Choroid plexus epithelial cell (primary cell): ENCODE data around the gene ADGRD1.

ENCODE experiments used
- DNase-seq: peaks from one replicate; pipeline ENCODE4 v3.0.0-alpha.2; 2010; ENCODE audit warnings: low read depth
- H3K4me3 ChIP-seq: 2 replicates; pipeline ENCODE4 v1.5.1; 2011; ENCODE audit warnings: low read depth, mild to moderate bottlenecking, control low read depth, low read length, moderate library complexity
- CTCF ChIP-seq: conservative IDR thresholded peaks from 2 replicates; pipeline ENCODE4 v1.5.1; 2011; ENCODE audit warnings: low read depth, mild to moderate bottlenecking, control low read depth, inconsistent platforms, low read length, moderate library complexity

The ADGRD1 gene

DNA sequence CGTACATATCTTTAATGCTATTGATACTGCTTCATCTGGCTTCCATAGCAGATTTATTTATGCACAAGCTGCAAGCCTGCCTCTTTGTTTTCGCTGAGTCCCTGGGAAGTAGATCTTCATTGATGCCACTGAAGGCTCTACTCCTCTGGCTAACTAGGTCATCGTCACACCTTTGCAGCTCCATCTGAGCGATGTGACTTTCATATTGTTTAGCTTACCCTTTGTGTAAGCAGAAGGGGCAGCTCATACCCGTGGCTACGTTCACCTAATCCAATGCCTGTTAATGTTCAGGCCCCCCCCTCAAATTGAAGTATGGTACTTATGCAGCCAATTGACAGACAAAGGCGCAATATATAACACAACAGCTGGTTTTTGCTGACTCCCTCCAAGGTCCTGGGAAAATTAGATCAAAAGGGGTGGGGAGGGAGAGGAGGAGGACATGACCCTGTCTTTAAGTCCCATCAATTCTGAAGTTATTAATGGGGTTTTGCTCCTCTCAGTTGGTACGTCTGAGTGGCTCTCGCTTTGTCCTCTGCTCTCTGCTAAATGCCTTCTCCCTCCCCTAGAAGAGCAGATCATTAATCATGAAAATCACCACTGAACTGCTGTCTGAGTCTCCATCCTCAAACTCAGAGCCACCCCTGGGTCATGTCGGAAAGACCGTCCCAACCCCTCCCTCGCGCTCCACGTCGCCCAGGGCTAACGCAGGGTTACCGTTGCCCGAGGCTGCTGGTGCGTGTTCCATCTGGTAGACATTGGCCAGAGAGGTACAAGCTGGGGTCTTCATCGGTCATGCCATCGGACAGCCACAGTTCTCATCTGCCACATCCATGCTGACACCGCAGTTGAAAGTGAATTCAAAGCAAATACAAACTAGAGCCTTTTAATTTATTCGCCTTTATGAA lies 128.8 kb downstream of the ADGRD1 start:
- H3K4me3 ChIP-seq, result no peak overlapping the region
- TF ChIP-seq CTCF, result no peak
- no peak for DNase-seq

DNA sequence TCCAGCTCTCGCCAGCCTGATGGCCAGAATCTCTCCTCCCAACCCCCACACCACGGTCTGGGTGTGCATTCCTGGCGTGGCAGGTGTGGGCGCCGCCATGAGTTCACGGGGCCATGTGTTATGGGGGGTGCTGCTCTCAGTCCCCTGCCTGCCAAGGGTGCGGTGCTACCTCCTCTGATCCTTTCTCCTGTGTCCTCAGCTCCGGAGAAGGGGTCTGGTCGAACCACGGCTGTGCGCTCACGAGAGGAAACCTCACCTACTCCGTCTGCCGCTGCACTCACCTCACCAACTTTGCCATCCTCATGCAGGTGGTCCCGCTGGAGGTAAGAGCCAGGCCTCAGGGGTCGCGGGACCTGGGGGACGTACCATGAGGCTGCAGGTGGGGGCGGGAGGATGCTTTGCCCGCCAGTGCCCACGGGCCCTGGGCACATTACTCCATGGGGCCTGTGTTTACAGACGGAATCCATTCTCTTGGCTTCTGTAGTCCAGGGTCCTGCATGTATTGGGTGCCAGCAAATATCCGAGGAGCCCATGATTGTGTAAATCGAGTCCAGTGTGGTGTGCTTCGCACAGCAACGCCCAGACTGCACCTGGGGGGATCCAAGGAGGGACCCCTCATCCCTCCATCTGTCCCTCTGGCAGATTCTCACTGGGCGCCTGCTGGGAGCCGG lies 130.8 kb downstream of the ADGRD1 start:
- TF ChIP-seq CTCF, result no peak
- H3K4me3 ChIP-seq, result no peak overlapping the region
- DNase-seq, result no peak

DNA sequence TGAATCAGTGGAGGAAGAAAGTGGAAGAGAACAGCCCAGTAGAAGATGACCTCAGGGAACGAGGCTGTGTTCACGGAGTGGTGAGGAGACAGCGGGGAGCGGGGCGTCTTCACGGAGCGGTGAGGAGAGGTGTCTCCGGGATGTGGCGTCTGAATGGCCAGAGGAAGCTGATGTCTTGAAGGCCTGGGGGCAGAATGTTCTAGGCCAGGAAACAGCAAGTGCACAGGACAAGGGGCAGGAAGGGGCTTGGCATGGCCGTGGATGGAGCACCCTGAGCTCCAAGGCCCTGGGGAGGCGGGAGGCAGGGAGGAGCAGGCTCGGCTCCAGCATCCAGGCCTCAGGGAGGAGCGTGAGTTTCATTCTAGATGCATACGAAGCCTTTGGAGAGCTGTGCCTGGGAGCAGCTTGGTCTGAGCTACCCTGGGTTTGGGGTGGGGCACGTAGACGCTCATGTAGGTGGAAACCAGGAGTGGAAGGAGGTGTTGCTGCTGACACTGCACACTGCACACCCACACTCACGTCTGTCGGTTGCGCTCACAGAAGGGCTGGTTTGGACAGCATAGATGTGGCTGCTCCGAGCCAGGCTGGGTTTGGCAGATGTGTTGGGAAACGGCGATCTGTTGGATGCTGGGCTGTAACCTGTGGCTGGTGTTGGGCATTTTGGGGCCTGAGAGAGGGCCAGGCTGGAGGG lies 131.6 kb downstream of the ADGRD1 start:
- DNase-seq, result no peak
- H3K4me3 ChIP-seq, result no peak overlapping the region

DNA sequence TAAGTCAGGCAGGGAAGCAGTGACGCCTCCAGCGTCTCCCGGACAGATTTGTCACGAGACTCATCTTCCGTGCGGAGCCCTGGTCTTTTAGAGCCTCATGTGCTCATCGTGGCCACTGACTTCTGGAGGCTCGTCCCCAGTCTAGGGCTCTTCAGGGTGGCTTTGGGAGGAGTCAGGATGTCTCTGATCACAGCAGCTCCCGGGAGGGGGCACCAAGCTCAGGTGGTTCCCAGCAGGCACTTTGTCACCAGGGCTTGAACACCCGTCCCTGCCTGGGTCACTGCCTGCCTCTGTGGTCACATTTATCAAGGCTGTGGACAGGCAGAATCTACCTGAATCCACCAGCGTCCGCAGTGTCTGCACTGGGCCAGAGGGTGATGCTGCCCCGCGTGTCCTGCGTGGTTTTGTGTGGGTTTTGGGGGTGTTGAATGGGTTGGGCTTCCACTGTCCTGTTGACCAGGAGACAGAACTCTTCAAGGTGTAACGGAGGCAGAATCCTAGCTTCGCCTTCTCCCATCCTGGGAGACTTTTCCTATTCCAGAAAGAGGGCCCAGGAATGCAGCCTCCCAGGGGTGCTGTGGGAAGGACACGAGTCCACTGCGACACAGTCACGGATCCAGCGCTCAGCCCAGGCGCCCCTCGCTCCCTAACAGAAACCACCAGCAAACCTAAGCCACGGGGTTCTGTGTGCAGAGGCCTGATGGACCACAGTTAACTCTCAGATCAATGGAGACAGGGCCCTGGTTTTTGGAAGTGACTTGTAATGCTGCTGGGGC lies 132.3 kb downstream of the ADGRD1 start:
- no peak overlapping the region for H3K4me3 ChIP-seq
- no peak for DNase-seq
- no peak for TF ChIP-seq CTCF

More for the DNA sequence above, 131.6 kb downstream of the ADGRD1 start:
- TF ChIP-seq CTCF, result no peak

GRCh38 chr12:131087302-131087818 lies 133.7 kb downstream of the ADGRD1 start:
- no peak overlapping the region for H3K4me3 ChIP-seq
- no peak for DNase-seq
- no peak for TF ChIP-seq CTCF

GRCh38 chr12:131087991-131088700 lies 134.4 kb downstream of the ADGRD1 start:
- DNase-seq, result no peak

More at GRCh38 chr12:131087991-131088700, 134.4 kb downstream of the ADGRD1 start:
- no peak overlapping the region for H3K4me3 ChIP-seq
- no peak for TF ChIP-seq CTCF
